HCT116 (cell line): ENCODE measurements around the gene PDE4D. TPM values are rescaled to one million over a fixed set of nuclear protein-coding genes. Genes with fewer than 3 reads are reported as not detected.

Source experiments
- ATAC-seq: fragments of 200-7000 bp; cut with Tn5 transposase; 2 replicates; pipeline ENCODE4 v1.9.1; 2020; ENCODE audit warnings: mild to moderate bottlenecking, moderate library complexity
- BruUV-seq: library from RNA; stranded (reverse); fragments of 400-500 nt; replicated peaks from 2 replicates; lab custom pipeline; 2021; lab: Mats Ljungman, UMichigan
- CTCF ChIA-PET: fragments of 300-600 bp; sonication (Branson Sonifier 250); formaldehyde crosslinking; loops from one replicate; lab custom pipeline; 2021; ENCODE audit warnings: antibody characterized with exemption; lab: Charles Lee
- POLR2A ChIA-PET: fragments of 300-600, 350-600 bp; sonication (Branson Sonifier 250); formaldehyde crosslinking; loops from one replicate; lab custom pipeline; 2021; ENCODE audit warnings: antibody characterized with exemption; lab: Charles Lee
- RAD21 ChIA-PET, 2 experiments: fragments of 300-600 bp; sonication (Branson Sonifier 250); formaldehyde crosslinking; loops; one replicate each; lab custom pipeline; 2023; ENCODE audit warnings: low total read pairs in 2 of 2; ENCODE audit not compliant: uncharacterized antibody in 2 of 2, unreplicated experiment in 2 of 2, low non-redundant PET in 1 of 2; lab: Charles Lee
- DNase-seq: peaks from one replicate; pipeline ENCODE4 v3.0.0-alpha.2; 2010; ENCODE audit warnings: low read depth, low spot score
- H2AFZ ChIP-seq: fragments of 200-600 bp; shearing (Covaris generic), sonication (generic); 2 replicates; pipeline ENCODE4 v1.6.1; 2017; ENCODE audit warnings: low read depth, mixed run types, mixed read lengths, antibody characterized with exemption, low read length; ENCODE audit not compliant: poor library complexity, severe bottlenecking
- H3K27ac ChIP-seq: 2 replicates; pipeline ENCODE4 v1.5.1; 2012; ENCODE audit warnings: low read depth, low read length
- H3K27me3 ChIP-seq: fragments of 200-600 bp; sonication (generic); 2 replicates; pipeline ENCODE4 v1.6.1; 2016; ENCODE audit warnings: mixed run types, low read length, mixed read lengths; ENCODE audit not compliant: insufficient read depth
- H3K36me3 ChIP-seq, 2 experiments: fragments of 200-500 bp in 1 of 2; fragments of 200-600 bp in 1 of 2; sonication (Bioruptor generic) in 1 of 2; sonication (generic) in 1 of 2; 2 replicates each; pipeline versions ENCODE4 v1.5.1 to v1.6.1; 2014 to 2016; ENCODE audit warnings: low read length in 2 of 2, inconsistent platforms in 1 of 2, mixed read lengths in 1 of 2, mixed run types in 1 of 2; ENCODE audit not compliant: insufficient read depth in 2 of 2, control insufficient read depth in 1 of 2
- H3K4me1 ChIP-seq, 2 experiments: fragments of 200-600 bp in 1 of 2; sonication (generic) in 1 of 2; 2 replicates each; pipeline versions ENCODE4 v1.5.1 to v1.6.1; 2012 to 2017; ENCODE audit warnings: low read length in 2 of 2, inconsistent platforms in 1 of 2, mild to moderate bottlenecking in 1 of 2, mixed read lengths in 1 of 2, mixed run types in 1 of 2, moderate library complexity in 1 of 2; ENCODE audit not compliant: insufficient read depth in 2 of 2, control insufficient read depth in 1 of 2
- H3K4me2 ChIP-seq: fragments of 200-600 bp; sonication (generic); 2 replicates; pipeline ENCODE4 v1.6.1; 2017; ENCODE audit warnings: mixed run types, low read length, mixed read lengths
- H3K4me3 ChIP-seq, 2 experiments: fragments of 200-600 bp in 1 of 2; sonication (generic) in 1 of 2; replicated peaks in 1 of 2; 2 replicates each; pipeline ENCODE4 v1.5.1; 2011 to 2016; ENCODE audit warnings: low read length in 2 of 2, control low read depth in 1 of 2, low read depth in 1 of 2, mild to moderate bottlenecking in 1 of 2, mixed read lengths in 1 of 2, mixed run types in 1 of 2
- H3K79me2 ChIP-seq: fragments of 200-600 bp; sonication (generic); 2 replicates; pipeline ENCODE4 v1.6.1; 2017; ENCODE audit warnings: mild to moderate bottlenecking, mixed run types, low read length, moderate library complexity, mixed read lengths; ENCODE audit not compliant: insufficient read depth
- H3K9ac ChIP-seq: fragments of 200-600 bp; sonication (generic); 2 replicates; pipeline ENCODE4 v1.6.1; 2016; ENCODE audit warnings: low read length, mixed read lengths
- H3K9me2 ChIP-seq: fragments of 200-600 bp; sonication (generic), shearing (Covaris generic); 2 replicates; pipeline ENCODE4 v1.6.1; 2017; ENCODE audit warnings: mixed run types, mild to moderate bottlenecking, moderate library complexity; ENCODE audit not compliant: insufficient read depth
- H3K9me3 ChIP-seq, 2 experiments: fragments of 200-500 bp in 1 of 2; fragments of 200-600 bp in 1 of 2; sonication (Bioruptor generic) in 1 of 2; sonication (generic) in 1 of 2; 2 replicates each; pipeline ENCODE4 v1.6.1; 2014 to 2017; ENCODE audit warnings: low read length in 2 of 2, mixed read lengths in 2 of 2, inconsistent platforms in 1 of 2, low read depth in 1 of 2, mild to moderate bottlenecking in 1 of 2, mixed run types in 1 of 2, moderate library complexity in 1 of 2; ENCODE audit not compliant: control insufficient read depth in 1 of 2, insufficient read depth in 1 of 2
- H4K20me1 ChIP-seq: fragments of 200-600 bp; sonication (generic), shearing (Covaris generic); 2 replicates; pipeline ENCODE4 v1.6.1; 2017; ENCODE audit warnings: mixed run types, mild to moderate bottlenecking, moderate library complexity; ENCODE audit not compliant: insufficient read depth
- ATF3 ChIP-seq: IDR thresholded peaks from 2 replicates; pipeline ENCODE4 v1.6.1; 2012
- CBX3 ChIP-seq: IDR thresholded peaks from 2 replicates; pipeline ENCODE4 v1.6.1; 2012; ENCODE audit warnings: low read depth
- CTCF ChIP-seq, 3 experiments: fragments of 200-600 bp in 1 of 3; sonication (generic) in 1 of 3; IDR thresholded peaks in 2 of 3; conservative IDR thresholded peaks in 1 of 3; 2 replicates each; pipeline ENCODE4 v1.5.1; 2012 to 2017; ENCODE audit warnings: low read depth in 2 of 3, low read length in 2 of 3, antibody characterized with exemption in 1 of 3, borderline replicate concordance in 1 of 3, control low read depth in 1 of 3, mild to moderate bottlenecking in 1 of 3, mixed read lengths in 1 of 3, mixed run types in 1 of 3, moderate library complexity in 1 of 3; ENCODE audit not compliant: insufficient read depth in 1 of 3
- EGR1 ChIP-seq: IDR thresholded peaks from 2 replicates; pipeline ENCODE4 v1.6.1; 2012; ENCODE audit warnings: low read depth
- ELF1 ChIP-seq: IDR thresholded peaks from 2 replicates; pipeline ENCODE4 v1.6.1; 2012; ENCODE audit warnings: low read depth, borderline replicate concordance
- EZH2 ChIP-seq: fragments of 200-600 bp; sonication (generic); IDR thresholded peaks from 2 replicates; pipeline ENCODE4 v1.6.1; 2017; ENCODE audit warnings: antibody characterized with exemption, mixed run types
- EZH2phosphoT487 ChIP-seq: fragments of 200-600 bp; IDR thresholded peaks from 2 replicates; pipeline ENCODE4 v1.6.1; 2018; ENCODE audit warnings: antibody characterized with exemption, borderline replicate concordance
- FOSL1 ChIP-seq: IDR thresholded peaks from 2 replicates; pipeline ENCODE4 v1.6.1; 2012; ENCODE audit warnings: low read depth
- JUND ChIP-seq: IDR thresholded peaks from 2 replicates; pipeline ENCODE4 v1.6.1; 2012
- POLR2A ChIP-seq: IDR thresholded peaks from 2 replicates; pipeline ENCODE4 v1.7.0; 2011; ENCODE audit warnings: borderline replicate concordance; ENCODE audit not compliant: insufficient read depth, insufficient read length; ENCODE audit errors: extremely low read depth
- POLR2AphosphoS5 ChIP-seq: IDR thresholded peaks from 2 replicates; pipeline ENCODE4 v1.6.1; 2011; ENCODE audit warnings: mild to moderate bottlenecking, low read depth, low read length, moderate library complexity
- RAD21 ChIP-seq: IDR thresholded peaks from 2 replicates; pipeline ENCODE4 v1.6.1; 2012; ENCODE audit warnings: low read depth, mild to moderate bottlenecking
- REST ChIP-seq: IDR thresholded peaks from 2 replicates; pipeline ENCODE4 v1.6.1; 2012; ENCODE audit warnings: low read depth
- SIN3A ChIP-seq: IDR thresholded peaks from 2 replicates; pipeline ENCODE4 v1.6.1; 2012; ENCODE audit warnings: low read depth
- TCF7L2 ChIP-seq: IDR thresholded peaks from 2 replicates; pipeline ENCODE4 v1.7.0; 2011; ENCODE audit warnings: borderline replicate concordance, inconsistent platforms; ENCODE audit not compliant: insufficient read depth, insufficient read length; ENCODE audit errors: extremely low read depth
- YY1 ChIP-seq: IDR thresholded peaks from 2 replicates; pipeline ENCODE4 v1.6.1; 2011; ENCODE audit warnings: low read length, low read depth, moderate library complexity, mild to moderate bottlenecking; ENCODE audit not compliant: insufficient replicate concordance; ENCODE audit errors: extremely low read depth
- ZBTB33 ChIP-seq: IDR thresholded peaks from 2 replicates; pipeline ENCODE4 v1.6.1; 2011; ENCODE audit warnings: mild to moderate bottlenecking, low read length, moderate library complexity; ENCODE audit not compliant: insufficient replicate concordance; ENCODE audit errors: extremely low read depth
- ZFX ChIP-seq: fragments of 450-650 bp; IDR thresholded peaks from 2 replicates; pipeline ENCODE4 v1.6.1; 2017
- intact Hi-C: fragments of 100-400 bp; cut with micrococcal nuclease; formaldehyde crosslinking; loops from 2 replicates; pipeline ENCODE4 v1.10.0; 2022
- total RNA-seq: library from RNA; stranded (reverse); gene quantifications from one replicate; pipeline ENCODE4 v1.2.1, GENCODE V29; 2021; ENCODE audit not compliant: unreplicated experiment

PDE4D gene
- total RNA-seq, 1 experiment from 2014 or later: 1.1 TPM

- no peak overlapping the region for H3K9ac ChIP-seq
- no peaks in the 10 kb centered on the region for H3K79me2 ChIP-seq
- ChIA-PET RAD21 (no interaction called here), CTCF (no interaction called here), POLR2A (no interaction called here)
- no peak for DNase-seq
- H3K36me3 ChIP-seq: no peaks in the 10 kb centered on the region
- no peaks in the 10 kb centered on the region for H3K4me1 ChIP-seq
- no peak overlapping the region for H3K4me3 ChIP-seq
- H3K4me2 ChIP-seq: no peak overlapping the region
- intact Hi-C loops: no loop called here
- H3K9me3 ChIP-seq: no peaks in the 10 kb centered on the region
- H3K27ac ChIP-seq: no peak overlapping the region
- H2AFZ ChIP-seq: no peak overlapping the region
- no peak for ATAC-seq
- H4K20me1 ChIP-seq: no peaks in the 10 kb centered on the region; the same call in 1 of the 2 replicates
- no TSS peak for BruUV-seq
- H3K9me2 ChIP-seq: no peaks in the 10 kb centered on the region
- peaks cover 40% of the 10 kb centered on the region for H3K27me3 ChIP-seq
- no peak for TF ChIP-seq ELF1
- no peak for TF ChIP-seq POLR2AphosphoS5
- no peak for TF ChIP-seq TCF7L2
- TF ChIP-seq EZH2phosphoT487: no peak
- no peak for TF ChIP-seq CBX3
- TF ChIP-seq JUND: no peak
- TF ChIP-seq RAD21: no peak
- TF ChIP-seq ZBTB33: no peak
- no peak for TF ChIP-seq POLR2A
- no peak for TF ChIP-seq FOSL1
- TF ChIP-seq CTCF (IDR thresholded peaks at IDR 0.05 in 2 of 3, conservative IDR thresholded peaks at IDR 0.05 in 1 of 3; ENCODE audit: borderline replicate concordance in 1 of 3, insufficient read depth in 1 of 3, low read depth in 2 of 3, low read length in 2 of 3): no peak
- TF ChIP-seq ATF3: no peak
- no peak for TF ChIP-seq EZH2
- TF ChIP-seq ZFX: no peak
- no peak for TF ChIP-seq EGR1
- TF ChIP-seq YY1: no peak
- no peak for TF ChIP-seq REST
- no peak for TF ChIP-seq SIN3A
Observed at GRCh38 chr5:58974601-58975000, 918.9 kb downstream of the PDE4D start.
